D721Med (cell line): ENCODE data around the gene PEX3.

Experiments used
- DNase-seq: peaks from one replicate; pipeline ENCODE4 v3.0.0; 2011; ENCODE audit warnings: low spot score; ENCODE audit not compliant: insufficient read length
- FAIRE-seq: peaks from 2 replicates; lab custom pipeline; 2011; peaks lifted over from hg19 to GRCh38; lab: Jason Lieb, UNC
- CTCF ChIP-seq: IDR thresholded peaks from 2 replicates; pipeline ENCODE4 v1.5.1; 2012; ENCODE audit warnings: mild to moderate bottlenecking, control low read depth; ENCODE audit not compliant: insufficient read depth; ENCODE audit errors: missing control alignments

Gene PEX3

GRCh38 chr6:143408151-143408786, 42.3 kb upstream of the PEX3 start:
- no peak for TF ChIP-seq CTCF
- DNase-seq (no peak), FAIRE-seq (no peak)

- FAIRE-seq (no peak), DNase-seq (no peak)
- TF ChIP-seq CTCF, result no peak
These were observed 41.8 kb upstream of the PEX3 start for GRCh38 chr6:143408787-143409162.

- no peak for TF ChIP-seq CTCF
- DNase-seq (no peak), FAIRE-seq (no peak)
These were observed 39.7 kb upstream of the PEX3 start for GRCh38 chr6:143410859-143411270.

- no peak for TF ChIP-seq CTCF
- DNase-seq (no peak), FAIRE-seq (no peak)
These were observed 35.8 kb upstream of the PEX3 start for GRCh38 chr6:143414769-143415168.

- TF ChIP-seq CTCF, result no peak
- no peak for FAIRE-seq
- DNase-seq, result no peak
These were observed 31.1 kb upstream of the PEX3 start for GRCh38 chr6:143419526-143419925.

- DNase-seq (no peak), FAIRE-seq (no peak)
- no peak for TF ChIP-seq CTCF
These were observed 24.6 kb upstream of the PEX3 start for GRCh38 chr6:143426026-143426425.

- TF ChIP-seq CTCF, result peak; percentile 95
- no peak for DNase-seq
- FAIRE-seq, result no peak
These were observed 23.3 kb upstream of the PEX3 start for GRCh38 chr6:143427109-143427817.
